Posterior vena cava (tissue), 2 donors: ENCODE data around the gene SLC25A44. TPM values are rescaled to one million over a fixed set of nuclear protein-coding genes. Genes with fewer than 3 reads are reported as not detected.
A peak's percentile ranks its signal among the peaks of the same experiment; 100 is the strongest.
"Not testable (repeated sequence)": the region's sequence is repeated elsewhere in the genome, so short reads cannot be mapped to it uniquely, and the experiment has no call there.

ENCODE experiments used
- DNase-seq: peaks from one replicate; pipeline ENCODE4 v3.0.0-alpha.2; 2020; ENCODE audit warnings: low spot score
- intact Hi-C, 2 donors: fragments of 100-400 bp; cut with DNase I; formaldehyde crosslinking; loops; one replicate each; pipeline versions ENCODE4 v1.14.1 to v1.14.2; 2022 to 2023
- total RNA-seq, 2 donors: library from RNA; stranded (reverse); fragmentation: NEBNext Ultra II Directional; extraction: Animal tissue kit (Norgen Biotek cat#: 25700); gene quantifications; one replicate each; pipeline ENCODE4 v1.2.1, GENCODE V29; 2021
- donor health status: DM: yes; HTN: yes; CAD: no.
- donor health status: DM: yes; HTN: yes; CAD: no.

The SLC25A44 gene
- total RNA-seq, 2 donors from 2014 or later: 16.1 to 21.2 TPM

DNA sequence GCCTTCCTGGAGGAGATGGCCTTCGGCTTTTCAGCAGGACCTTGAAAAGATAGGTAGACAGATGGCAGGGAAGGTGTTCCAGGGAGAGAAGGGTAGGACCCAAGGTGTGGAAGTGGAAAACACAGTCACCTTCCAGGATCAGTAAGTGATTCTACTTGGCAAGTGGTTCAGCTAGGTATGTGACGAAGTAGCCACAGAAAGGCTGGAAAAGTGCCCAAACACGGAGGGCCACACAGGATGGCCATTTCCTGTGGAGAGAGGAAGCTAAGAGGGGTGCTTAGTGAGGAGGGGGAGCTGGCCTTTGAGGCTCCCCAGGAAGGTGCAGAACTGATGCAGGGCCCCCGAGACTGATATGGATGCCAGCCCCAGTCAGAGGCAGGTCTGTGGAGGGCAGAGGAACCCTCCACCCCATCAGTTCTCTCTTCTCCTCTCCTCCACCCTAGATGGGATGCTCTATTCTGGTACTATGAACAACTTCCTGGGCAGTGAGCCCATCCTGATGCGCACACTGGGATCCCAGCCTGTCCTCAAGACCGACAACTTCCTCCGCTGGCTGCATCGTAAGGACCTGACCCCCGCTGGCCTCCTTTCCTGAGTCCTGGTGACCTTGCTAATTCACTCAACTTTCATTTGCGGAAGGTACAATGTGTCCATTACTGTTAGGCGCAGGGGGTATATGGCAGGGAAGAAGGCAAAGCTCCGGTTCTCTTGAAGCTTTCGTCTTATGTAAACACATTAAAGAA is 33.7 kb upstream of the SLC25A44 start:
- no peak for DNase-seq
- intact Hi-C loops: no loop called here

- peak; percentile 93 for DNase-seq
- intact Hi-C loops: no loop called here
Measured at GRCh38 chr1:156160743-156161171, 33.1 kb upstream of the SLC25A44 start.

DNA sequence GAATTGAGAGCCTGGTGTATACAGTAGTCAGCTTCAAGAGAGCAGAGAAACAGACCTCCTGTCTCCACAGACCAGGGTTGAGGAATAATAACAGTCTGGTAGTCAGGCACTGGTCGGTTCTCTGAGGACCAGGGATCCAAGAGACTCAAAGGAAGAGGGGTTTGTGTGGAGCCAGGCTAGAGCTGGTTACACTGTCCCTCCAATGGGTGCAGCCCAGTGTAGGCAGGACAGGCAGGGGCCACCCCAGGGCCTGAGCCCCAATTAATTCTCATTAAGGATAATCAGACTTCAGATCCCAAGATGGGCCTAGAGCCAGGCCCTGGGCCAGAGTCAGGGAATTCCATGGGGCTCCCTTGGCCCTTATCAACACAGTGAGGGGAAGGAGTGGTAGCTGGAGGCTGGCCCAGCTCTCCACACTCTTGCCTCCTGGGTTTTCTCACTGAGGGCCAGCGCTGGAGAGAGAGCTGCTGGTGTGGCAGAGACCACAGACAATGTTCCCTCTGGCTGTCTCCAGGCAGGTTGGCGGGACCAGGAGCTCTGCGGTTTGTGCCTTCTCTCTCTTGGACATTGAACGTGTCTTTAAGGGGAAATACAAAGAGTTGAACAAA is 31.4 kb upstream of the SLC25A44 start:
- intact Hi-C loops: no loop called here
- DNase-seq: no peak

DNA sequence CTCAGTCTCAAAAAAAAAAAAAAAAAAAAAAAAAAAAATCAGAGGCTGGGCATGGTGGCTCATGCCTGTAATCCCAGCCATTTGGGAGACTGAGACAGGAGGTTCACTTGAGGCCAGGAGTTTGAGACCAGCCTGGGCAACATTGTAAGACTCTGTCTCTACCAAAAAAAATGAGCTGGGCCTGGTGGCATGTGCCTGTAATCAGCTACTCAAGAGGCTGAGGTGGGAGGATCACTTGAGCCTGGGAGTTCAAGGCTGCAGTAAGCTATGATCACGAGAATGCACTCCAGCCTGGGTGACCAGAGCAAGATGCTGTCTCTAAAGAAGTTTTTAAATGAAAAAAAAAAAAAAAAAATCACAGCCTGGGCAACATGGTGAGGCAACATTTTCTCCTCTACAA is 30.2 kb upstream of the SLC25A44 start:
- DNase-seq: no peak

GRCh38 chr1:156164125-156164831 is 29.6 kb upstream of the SLC25A44 start:
- intact Hi-C loops: no loop called here
- DNase-seq: no peak

More for the DNA sequence above, 30.2 kb upstream of the SLC25A44 start:
- intact Hi-C loops: no loop called here

DNA sequence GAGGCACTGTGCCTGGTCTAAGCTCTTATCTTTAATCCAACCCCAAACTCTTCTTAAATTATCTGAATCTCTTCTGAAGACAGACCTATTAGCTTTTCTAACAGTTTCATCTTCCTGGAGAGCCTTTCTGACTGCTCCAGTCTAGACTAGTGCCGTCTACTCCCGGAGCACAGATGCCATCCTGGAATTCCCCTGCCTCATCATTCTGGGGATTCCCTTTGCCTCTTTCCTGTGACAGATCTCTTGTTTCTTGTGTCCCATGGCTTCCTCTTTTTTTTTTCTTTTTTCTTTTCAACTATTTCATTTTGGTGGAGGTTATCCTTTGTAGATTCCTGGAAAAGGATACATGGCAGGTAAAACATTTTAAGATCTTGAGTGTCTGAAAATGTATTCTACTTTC is 28.8 kb upstream of the SLC25A44 start:
- intact Hi-C loops: no loop called here
- peak; percentile 10 for DNase-seq

GRCh38 chr1:156167536-156167935 is 26.4 kb upstream of the SLC25A44 start:
- DNase-seq: no peak
- intact Hi-C loops: no loop called here

GRCh38 chr1:156172696-156173470 is 21.0 kb upstream of the SLC25A44 start:
- DNase-seq: no peak
- intact Hi-C loops: no loop called here

DNA sequence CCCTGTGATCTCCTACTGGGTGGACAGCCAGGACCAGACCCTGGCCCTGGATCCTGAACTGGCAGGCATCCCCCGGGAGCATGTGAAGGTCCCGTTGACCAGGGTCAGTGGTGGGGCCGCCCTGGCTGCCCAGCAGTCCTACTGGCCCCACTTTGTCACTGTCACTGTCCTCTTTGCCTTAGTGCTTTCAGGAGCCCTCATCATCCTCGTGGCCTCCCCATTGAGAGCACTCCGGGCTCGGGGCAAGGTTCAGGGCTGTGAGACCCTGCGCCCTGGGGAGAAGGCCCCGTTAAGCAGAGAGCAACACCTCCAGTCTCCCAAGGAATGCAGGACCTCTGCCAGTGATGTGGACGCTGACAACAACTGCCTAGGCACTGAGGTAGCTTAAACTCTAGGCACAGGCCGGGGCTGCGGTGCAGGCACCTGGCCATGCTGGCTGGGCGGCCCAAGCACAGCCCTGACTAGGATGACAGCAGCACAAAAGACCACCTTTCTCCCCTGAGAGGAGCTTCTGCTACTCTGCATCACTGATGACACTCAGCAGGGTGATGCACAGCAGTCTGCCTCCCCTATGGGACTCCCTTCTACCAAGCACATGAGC is 17.2 kb upstream of the SLC25A44 start:
- peak; percentile 55 for DNase-seq
- intact Hi-C loops: no loop called here

GRCh38 chr1:156177919-156178654 is 15.8 kb upstream of the SLC25A44 start:
- DNase-seq: peak; percentile 25
- intact Hi-C loops: no loop called here

DNA sequence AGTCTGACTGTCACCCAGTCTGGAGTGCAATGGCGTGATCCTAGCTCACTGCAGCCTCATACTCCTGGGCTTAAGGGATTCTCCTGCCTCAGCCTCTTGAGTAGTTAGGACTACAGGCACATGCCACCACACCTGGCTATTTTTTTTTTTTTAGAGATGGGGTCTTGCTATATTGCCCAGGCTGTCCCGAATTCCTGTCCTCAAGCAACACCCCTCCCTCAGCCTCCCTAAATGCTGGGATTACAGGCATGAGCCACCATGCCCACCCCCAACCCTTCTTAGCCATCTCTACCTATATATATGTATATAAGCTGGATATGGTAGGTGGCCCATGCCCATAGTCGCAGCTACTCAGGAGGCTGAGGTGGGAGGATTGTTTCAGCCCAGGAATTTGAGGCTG is 13.4 kb upstream of the SLC25A44 start:
- intact Hi-C loops: no loop called here
- DNase-seq: peak; percentile 20

- peak; percentile 40 for DNase-seq
- intact Hi-C loops: not testable (repeated sequence)
Measured at GRCh38 chr1:156181391-156181924, 12.4 kb upstream of the SLC25A44 start.

GRCh38 chr1:156182010-156182779 is 11.7 kb upstream of the SLC25A44 start:
- intact Hi-C loops: not testable (repeated sequence)
- peak; percentile 15 for DNase-seq

GRCh38 chr1:156186347-156187177 is 7.3 kb upstream of the SLC25A44 start:
- DNase-seq, intact Hi-C loops: not testable (repeated sequence)

DNA sequence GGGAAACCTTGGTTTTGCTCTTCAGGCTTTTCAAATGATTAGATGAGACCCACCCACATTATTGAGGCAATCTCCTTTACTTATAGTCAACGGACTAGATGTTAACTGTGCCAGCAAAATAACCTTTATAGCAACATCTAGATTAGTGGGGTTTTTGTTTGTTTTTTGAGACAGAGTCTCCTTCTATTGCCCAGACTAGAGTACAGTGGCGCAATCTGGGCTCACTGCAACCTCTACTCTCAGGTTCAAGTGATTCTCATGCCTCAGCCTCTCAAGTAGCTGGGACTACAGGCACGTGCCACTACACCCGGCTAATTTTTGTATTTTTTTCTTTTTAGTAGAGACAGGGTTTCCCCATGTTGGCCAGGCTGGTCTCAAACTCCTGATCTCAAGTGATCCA is 3.6 kb upstream of the SLC25A44 start:
- intact Hi-C loops: not testable (repeated sequence)
- peak; percentile 12 for DNase-seq

DNA sequence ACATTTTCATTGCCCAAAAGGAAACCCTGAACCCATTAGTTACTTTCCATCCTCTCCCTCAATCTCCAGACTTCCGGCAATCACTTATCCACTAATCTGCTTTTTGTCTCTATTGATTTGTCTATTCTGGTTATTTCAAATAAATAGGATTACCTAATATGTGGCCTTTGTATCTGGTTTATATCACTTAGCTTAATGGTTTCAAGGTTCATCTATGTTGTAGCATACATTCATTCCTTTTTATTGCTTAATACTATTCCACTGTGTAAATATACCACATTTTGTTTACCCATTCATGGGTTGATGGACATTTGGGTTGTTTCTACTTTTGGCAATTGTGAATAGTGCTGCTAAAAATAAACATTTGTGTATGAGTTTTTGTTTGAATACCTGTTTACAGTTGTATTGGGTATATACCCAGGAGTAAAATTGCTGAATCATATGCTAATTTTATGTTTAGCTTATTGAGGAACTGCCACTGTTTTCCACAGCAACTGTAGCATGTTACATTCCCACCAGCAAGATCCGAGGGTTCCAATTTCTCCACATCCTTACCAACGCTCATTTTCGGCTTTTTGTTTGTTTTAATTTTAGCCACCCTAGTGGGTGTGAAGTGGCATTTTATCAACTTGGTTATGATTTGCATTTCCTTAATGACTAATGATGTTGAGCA is 2.5 kb upstream of the SLC25A44 start:
- no peak for DNase-seq
- intact Hi-C loops: no loop called here
